ENCODE results near the gene PARD3. TPM values are rescaled to one million over a fixed set of nuclear protein-coding genes. Genes with fewer than 3 reads are reported as not detected.

Gene PARD3
- total and polyA plus RNA-seq, 2 donors (not counting 3 experiments of a cell fraction or from before 2014, with no cell fraction given) = 7.3 to 24.1 TPM

GRCh38 chr10:34323192-34323591, 491.9 kb downstream of the PARD3 start:
- no peaks in the 10 kb centered on the region for H3K27me3 ChIP-seq (ENCODE audit: control insufficient read depth in 2 of 2, insufficient read depth in 2 of 2, low read length in 2 of 2)
- H3K9ac ChIP-seq (replicated peaks; ENCODE audit: extremely low read depth, insufficient read depth, low read length) = no peak overlapping the region
- ChIA-PET CTCF (interaction anchor here (0.8 to 2.5 kb wide), 9 partner anchors 9 to 1130 kb away, joined by 3 to 10 read pairs (median 4); no protein-coding TSS in a partner anchor), POLR2A (no interaction called here)
- no peak overlapping the region for H2AFZ ChIP-seq (ENCODE audit: low read depth, low read length)
- no TSS peak for BruUV-seq (replicated peaks)
- dilution Hi-C loops (cut with MboI; ENCODE audit: extremely low pct_ligation_motif_present, low sequenced_read_pairs) (no loop called here), intact Hi-C loops (cut with micrococcal nuclease) (loop anchor here (2.0 kb wide), 1 partner anchor 14 kb away; no protein-coding TSS in a partner anchor)
- peaks cover 6% of the 10 kb centered on the region for H3K4me1 ChIP-seq (ENCODE audit: control insufficient read depth, extremely low read depth, insufficient read depth, low read length)
- H3K4me2 ChIP-seq (ENCODE audit: insufficient read depth, low read length) = no peak overlapping the region
- no peak for TF ChIP-seq FOS (IDR thresholded peaks at IDR 0.05; ENCODE audit: borderline replicate concordance, insufficient read depth, low read length)
- TF ChIP-seq GATA2 (IDR thresholded peaks at IDR 0.05; ENCODE audit: insufficient read depth, insufficient read length, low read depth, low read length) = no peak
- no peak for TF ChIP-seq POLR2A (IDR thresholded peaks at IDR 0.05; ENCODE audit: low read depth, low read length)
- TF ChIP-seq MAX (IDR thresholded peaks at IDR 0.05; ENCODE audit: insufficient read depth, insufficient read length) = no peak
- TF ChIP-seq CTCF (IDR thresholded peaks at IDR 0.05; ENCODE audit: extremely low read depth in 1 of 2, insufficient read depth in 1 of 2, low read depth in 1 of 2, low read length in 2 of 2) = no peak
- no peak for TF ChIP-seq POLR2AphosphoS5 (IDR thresholded peaks at IDR 0.05; ENCODE audit: insufficient read depth, low read depth, low read length)
- no peak overlapping the region for H3K27ac ChIP-seq (ENCODE audit: insufficient read depth, low read depth, low read length)
- no peak overlapping the region for H3K4me3 ChIP-seq (replicated peaks in 1 of 3; ENCODE audit: insufficient read depth in 1 of 3, low read depth in 1 of 3, low read length in 3 of 3)
- H4K20me1 ChIP-seq (replicated peaks; ENCODE audit: control insufficient read depth, extremely low read depth, insufficient read depth, low read length) = no peaks in the 10 kb centered on the region
- no peaks in the 10 kb centered on the region for H3K36me3 ChIP-seq (ENCODE audit: control insufficient read depth in 2 of 2, extremely low read depth in 1 of 2, insufficient read depth in 2 of 2, low read length in 2 of 2)
- no peaks in the 10 kb centered on the region for H3K9me3 ChIP-seq (replicated peaks; ENCODE audit: control insufficient read depth, insufficient read depth, low read length)
- peak; percentile 67 for DNase-seq (ENCODE audit: low read depth, low spot score)
- no peaks in the 10 kb centered on the region for H3K79me2 ChIP-seq (ENCODE audit: control insufficient read depth, insufficient read depth, low read length)
- FAIRE-seq = no peak
- no peaks in the 10 kb centered on the region for H3K9me1 ChIP-seq (replicated peaks; ENCODE audit: control insufficient read depth, extremely low read depth, insufficient read depth, low read length)
